22Rv1 (cell line): ENCODE data around the gene LSAMP.
"Not testable (repeated sequence)": the region's sequence is repeated elsewhere in the genome, so short reads cannot be mapped to it uniquely, and the experiment has no call there.

Experiments
- H3K27ac ChIP-seq: fragments of 450-650 bp; 2 replicates; pipeline ENCODE4 v1.5.1; 2017
- ZFX ChIP-seq: fragments of 450-650 bp; IDR thresholded peaks from 2 replicates; pipeline ENCODE4 v1.6.1; 2017; ENCODE audit warnings: antibody characterized with exemption, borderline replicate concordance
- TF ChIP-seq, protein P1 (sequence below): fragments of 450-650 bp; IDR thresholded peaks from 2 replicates; pipeline ENCODE4 v1.5.1; 2017; ENCODE audit warnings: mild to moderate bottlenecking

Gene LSAMP

DNA sequence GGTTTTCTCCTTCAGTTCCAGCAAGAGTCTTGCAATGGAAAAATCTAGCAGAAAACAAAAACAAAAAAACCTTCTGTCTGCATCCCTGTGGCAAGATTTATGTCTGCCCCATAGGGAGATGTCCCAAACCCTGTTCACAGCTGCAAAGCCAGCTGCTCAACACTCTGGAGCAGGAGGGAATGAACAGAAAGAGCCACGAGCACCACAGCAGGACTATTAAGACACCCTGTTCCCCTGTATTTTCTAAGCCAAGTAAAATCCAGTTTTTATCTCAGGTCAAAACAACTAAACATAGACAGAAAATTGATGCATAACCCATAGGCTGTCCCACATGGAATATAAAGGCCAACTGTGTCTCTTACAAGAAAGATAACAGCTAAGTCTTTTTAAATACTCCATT lies 357.9 kb downstream of the LSAMP start:
- no peak overlapping the region for H3K27ac ChIP-seq
- no peak for TF ChIP-seq ZFX
- TF ChIP-seq, protein P1, sequence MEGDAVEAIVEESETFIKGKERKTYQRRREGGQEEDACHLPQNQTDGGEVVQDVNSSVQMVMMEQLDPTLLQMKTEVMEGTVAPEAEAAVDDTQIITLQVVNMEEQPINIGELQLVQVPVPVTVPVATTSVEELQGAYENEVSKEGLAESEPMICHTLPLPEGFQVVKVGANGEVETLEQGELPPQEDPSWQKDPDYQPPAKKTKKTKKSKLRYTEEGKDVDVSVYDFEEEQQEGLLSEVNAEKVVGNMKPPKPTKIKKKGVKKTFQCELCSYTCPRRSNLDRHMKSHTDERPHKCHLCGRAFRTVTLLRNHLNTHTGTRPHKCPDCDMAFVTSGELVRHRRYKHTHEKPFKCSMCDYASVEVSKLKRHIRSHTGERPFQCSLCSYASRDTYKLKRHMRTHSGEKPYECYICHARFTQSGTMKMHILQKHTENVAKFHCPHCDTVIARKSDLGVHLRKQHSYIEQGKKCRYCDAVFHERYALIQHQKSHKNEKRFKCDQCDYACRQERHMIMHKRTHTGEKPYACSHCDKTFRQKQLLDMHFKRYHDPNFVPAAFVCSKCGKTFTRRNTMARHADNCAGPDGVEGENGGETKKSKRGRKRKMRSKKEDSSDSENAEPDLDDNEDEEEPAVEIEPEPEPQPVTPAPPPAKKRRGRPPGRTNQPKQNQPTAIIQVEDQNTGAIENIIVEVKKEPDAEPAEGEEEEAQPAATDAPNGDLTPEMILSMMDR: no peak

DNA sequence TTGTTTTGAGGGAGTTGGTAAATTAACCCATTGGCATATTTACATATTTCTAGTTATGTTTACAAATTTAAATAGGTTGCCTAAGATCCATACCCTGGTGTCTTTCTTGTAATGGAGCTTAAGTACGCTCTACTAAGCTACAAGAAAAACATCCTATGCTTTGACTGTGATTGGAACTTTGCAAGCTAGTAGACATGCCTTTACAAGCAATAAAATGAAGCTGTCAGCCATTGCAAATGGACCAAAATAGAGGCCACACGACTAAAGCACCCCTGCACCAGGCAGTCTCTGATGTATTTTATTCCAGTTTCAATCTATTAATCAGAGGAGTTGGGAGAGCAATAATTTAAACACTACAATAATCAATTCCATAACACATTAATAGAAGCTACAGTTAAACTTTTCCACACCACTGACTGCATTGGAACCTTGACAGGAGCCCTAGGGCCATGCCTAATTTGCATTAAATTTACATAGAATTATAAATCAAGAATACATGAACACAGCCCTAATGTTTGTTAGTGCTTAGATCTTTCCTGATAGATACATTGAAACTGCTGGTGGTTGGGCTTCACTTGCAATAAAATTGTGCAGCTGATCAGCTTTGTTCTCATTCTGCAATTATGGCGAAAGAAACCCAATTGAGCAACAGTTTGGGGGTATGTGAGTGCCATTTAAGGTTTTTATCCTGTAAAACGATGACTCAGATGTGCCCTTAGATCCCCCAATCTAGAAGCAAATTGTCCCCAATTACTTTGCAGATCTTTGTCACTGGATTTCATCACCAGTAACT lies 360.1 kb downstream of the LSAMP start:
- TF ChIP-seq ZFX: no peak
- TF ChIP-seq, protein P1: no peak
- no peak overlapping the region for H3K27ac ChIP-seq

DNA sequence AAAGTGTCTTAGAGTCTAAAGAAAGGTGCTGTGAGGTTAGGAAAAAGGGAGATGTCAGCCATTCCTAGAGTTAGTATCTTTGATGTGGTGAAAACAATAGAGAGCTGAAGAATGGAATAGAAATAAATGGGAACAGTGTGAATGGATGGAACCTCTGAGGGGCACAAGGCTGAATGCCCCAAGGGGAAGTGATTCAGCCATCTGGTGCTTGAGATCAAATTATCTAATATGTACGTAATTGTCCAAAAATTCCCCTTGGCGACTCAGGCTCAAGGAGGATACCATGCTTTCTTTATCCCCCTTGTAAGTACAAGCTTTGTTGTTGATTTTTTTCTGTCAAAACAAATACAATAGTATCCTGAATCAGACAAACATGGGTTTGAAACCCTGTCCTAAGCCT lies 361.6 kb downstream of the LSAMP start:
- TF ChIP-seq, protein P1: no peak
- TF ChIP-seq ZFX: no peak
- no peak overlapping the region for H3K27ac ChIP-seq

DNA sequence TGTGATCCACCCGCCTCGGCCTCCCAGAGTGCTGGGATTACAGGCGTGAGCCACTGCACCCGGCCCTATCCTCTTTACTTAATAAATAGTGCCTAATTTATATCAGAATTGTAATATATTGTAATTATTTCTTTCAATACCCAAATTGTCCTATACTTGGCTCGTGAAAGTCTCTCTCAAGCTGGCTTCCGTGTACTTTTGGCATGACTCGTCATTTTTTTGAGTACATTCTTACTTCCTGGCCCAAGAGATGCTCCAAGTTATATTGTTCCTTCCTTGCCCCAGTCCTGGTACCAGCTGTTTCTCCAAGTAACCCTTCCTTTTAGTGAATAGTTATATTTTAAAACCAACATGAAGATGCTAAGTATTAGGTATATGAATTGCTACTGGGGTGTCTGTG lies 366.7 kb downstream of the LSAMP start:
- TF ChIP-seq ZFX: no peak
- TF ChIP-seq, protein P1: no peak

DNA sequence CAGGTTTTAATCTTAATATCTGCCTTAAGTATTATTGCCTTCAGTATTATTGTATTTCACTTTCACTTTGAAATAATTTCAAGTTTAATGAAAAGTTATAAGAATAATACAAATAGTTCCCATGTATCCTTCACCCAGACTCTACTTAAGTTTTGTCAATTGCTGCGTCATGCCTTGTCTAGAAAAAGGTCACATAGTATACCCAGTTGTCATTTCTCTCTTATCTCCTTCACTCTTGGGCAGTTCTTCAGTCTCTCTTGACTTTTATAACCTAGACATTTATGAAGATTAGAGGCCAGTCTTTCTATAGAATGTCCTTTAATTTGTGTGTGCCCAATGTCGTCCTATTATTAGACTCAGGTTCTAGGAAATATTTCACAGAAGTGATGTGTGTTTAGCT lies 367.7 kb downstream of the LSAMP start:
- no peak for TF ChIP-seq ZFX
- TF ChIP-seq, protein P1: no peak
- H3K27ac ChIP-seq: no peak overlapping the region

More for the DNA sequence above, 366.7 kb downstream of the LSAMP start:
- H3K27ac ChIP-seq: no peak overlapping the region

DNA sequence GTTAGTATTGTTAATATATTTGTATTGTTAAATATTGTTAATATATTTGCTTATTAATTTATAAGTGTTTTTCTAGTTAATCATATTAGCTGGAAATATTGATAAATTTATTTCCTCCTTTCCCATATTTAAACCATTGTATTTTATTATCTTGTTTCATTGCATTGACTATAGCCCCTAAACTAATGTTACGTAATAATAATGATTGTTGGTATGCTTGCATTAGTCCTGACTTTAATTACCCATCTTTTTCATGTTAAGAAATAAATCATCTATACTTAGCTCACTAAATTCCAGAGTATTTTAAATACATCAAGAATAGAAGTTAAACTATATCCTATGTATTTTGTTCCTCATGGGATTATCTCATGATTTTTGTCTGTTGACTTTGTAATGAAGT lies 368.2 kb downstream of the LSAMP start:
- TF ChIP-seq, protein P1: no peak
- TF ChIP-seq ZFX: no peak
- H3K27ac ChIP-seq: no peak overlapping the region

DNA sequence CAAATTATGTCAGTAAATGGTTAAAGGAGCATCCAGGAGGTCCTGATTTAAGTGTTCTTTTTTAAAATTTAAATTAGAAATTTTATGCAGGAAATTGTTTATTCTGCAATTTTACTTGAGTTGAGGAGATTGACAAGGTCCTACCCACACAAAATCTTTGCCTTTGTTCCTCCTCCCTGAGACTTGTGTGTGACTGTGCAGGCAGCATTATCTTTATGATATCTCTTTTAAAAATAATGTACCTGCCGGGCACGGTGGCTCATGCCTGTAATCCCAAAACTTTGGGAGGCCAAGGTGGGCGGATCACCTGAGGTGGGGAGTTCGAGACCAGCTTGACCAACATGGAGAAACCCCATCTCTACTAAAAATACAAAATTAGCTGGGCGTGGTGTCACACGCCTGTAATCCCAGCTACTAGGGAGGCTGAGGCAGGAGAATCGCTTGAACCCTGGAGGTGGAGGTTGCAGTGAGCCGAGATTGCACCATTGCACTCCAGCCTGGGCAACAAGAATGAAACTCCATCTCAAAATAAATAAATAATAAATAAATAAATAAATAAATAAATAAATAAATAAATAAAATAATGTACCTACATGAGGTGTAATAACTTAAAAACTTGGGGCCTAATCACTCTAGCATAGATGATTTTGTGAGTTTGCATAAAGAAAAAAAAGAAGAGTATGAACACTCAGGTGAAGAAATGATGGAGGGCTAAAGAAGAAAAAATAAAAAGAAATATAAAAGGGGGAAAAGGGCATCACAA lies 374.6 kb downstream of the LSAMP start:
- H3K27ac ChIP-seq: not testable (repeated sequence)
